ENCODE measurements around the gene SLC39A10.

The SLC39A10 gene

GRCh38 chr2:195727106-195727505, 70.1 kb downstream of the SLC39A10 start:
- DNase-seq (ENCODE audit: insufficient read length, low spot score) (no peak), FAIRE-seq (no peak)
- no peak for TF ChIP-seq CTCF (IDR thresholded peaks at IDR 0.05; ENCODE audit: insufficient read depth, missing control alignments)

GRCh38 chr2:195730912-195731311, 73.9 kb downstream of the SLC39A10 start:
- DNase-seq (ENCODE audit: insufficient read length, low spot score), result no peak
- no peak for TF ChIP-seq CTCF (IDR thresholded peaks at IDR 0.05; ENCODE audit: insufficient read depth, missing control alignments)
- FAIRE-seq, result no peak

GRCh38 chr2:195732574-195732973, 75.5 kb downstream of the SLC39A10 start:
- FAIRE-seq (no peak), DNase-seq (ENCODE audit: insufficient read length, low spot score) (no peak)
- TF ChIP-seq CTCF (IDR thresholded peaks at IDR 0.05; ENCODE audit: insufficient read depth, missing control alignments), result no peak

- TF ChIP-seq CTCF (IDR thresholded peaks at IDR 0.05; ENCODE audit: insufficient read depth, missing control alignments), result no peak
- FAIRE-seq (no peak), DNase-seq (ENCODE audit: insufficient read length, low spot score) (no peak)
Observed at GRCh38 chr2:195733831-195734230, 76.8 kb downstream of the SLC39A10 start.

GRCh38 chr2:195734395-195734794, 77.4 kb downstream of the SLC39A10 start:
- TF ChIP-seq CTCF (IDR thresholded peaks at IDR 0.05; ENCODE audit: insufficient read depth, missing control alignments), result no peak
- no peak for DNase-seq (ENCODE audit: insufficient read length, low spot score)

GRCh38 chr2:195734931-195735330, 77.9 kb downstream of the SLC39A10 start:
- FAIRE-seq, result no peak
- TF ChIP-seq CTCF (IDR thresholded peaks at IDR 0.05; ENCODE audit: insufficient read depth, missing control alignments), result no peak
- no peak for DNase-seq (ENCODE audit: insufficient read length, low spot score)

More at GRCh38 chr2:195734395-195734794, 77.4 kb downstream of the SLC39A10 start:
- no peak for FAIRE-seq

GRCh38 chr2:195735347-195735746, 78.3 kb downstream of the SLC39A10 start:
- no peak for TF ChIP-seq CTCF (IDR thresholded peaks at IDR 0.05; ENCODE audit: insufficient read depth, missing control alignments)
- FAIRE-seq, result no peak
- no peak for DNase-seq (ENCODE audit: insufficient read length, low spot score)
